H1 (cell line): ENCODE measurements around the gene SPPL2B. TPM values are rescaled to one million over a fixed set of nuclear protein-coding genes. Genes with fewer than 3 reads are reported as not detected.

Source experiments
- CTCF ChIA-PET: fragments of 300-600 bp; sonication (Branson Sonifier 250); formaldehyde crosslinking; loops from one replicate; lab custom pipeline; 2021; ENCODE audit not compliant: partially characterized antibody; lab: Charles Lee
- POLR2A ChIA-PET: fragments of 300-600 bp; sonication (Branson Sonifier 250); formaldehyde crosslinking; loops from one replicate; lab custom pipeline; 2021; ENCODE audit warnings: inconsistent platforms; ENCODE audit not compliant: partially characterized antibody; lab: Charles Lee
- DNase-seq, 2 experiments: peaks; one replicate each; pipeline versions ENCODE4 v3.0.0 to v3.0.0-alpha.2; 2010 to 2022; ENCODE audit warnings: low spot score in 2 of 2, low read depth in 1 of 2, mixed read lengths in 1 of 2
- FAIRE-seq: peaks from 2 replicates; lab custom pipeline; 2011; peaks lifted over from hg19 to GRCh38; lab: Jason Lieb, UNC
- H2AFZ ChIP-seq: 2 replicates; pipeline ENCODE4 v1.8.1; 2012; ENCODE audit warnings: low read length, inconsistent platforms
- H2AK5ac ChIP-seq: 2 replicates; pipeline ENCODE4 v1.6.1; 2013; ENCODE audit warnings: low read depth, low read length
- H2BK120ac ChIP-seq: replicated peaks from 2 replicates; pipeline ENCODE3; 2013; ENCODE audit warnings: low read depth, low read length, inconsistent platforms
- H2BK12ac ChIP-seq: 2 replicates; pipeline ENCODE4 v1.6.1; 2013; ENCODE audit warnings: low read depth, low read length
- H2BK15ac ChIP-seq: 2 replicates; pipeline ENCODE4 v1.6.1; 2013; ENCODE audit warnings: low read length
- H2BK20ac ChIP-seq: 2 replicates; pipeline ENCODE4 v1.6.1; 2013; ENCODE audit warnings: low read length
- H2BK5ac ChIP-seq: 2 replicates; pipeline ENCODE4 v1.6.1; 2013; ENCODE audit warnings: low read depth, low read length
- H3K14ac ChIP-seq: 2 replicates; pipeline ENCODE4 v1.6.1; 2013; ENCODE audit warnings: inconsistent platforms; ENCODE audit not compliant: insufficient read length
- H3K18ac ChIP-seq: 2 replicates; pipeline ENCODE4 v1.6.1; 2013; ENCODE audit warnings: low read length; ENCODE audit errors: extremely low read depth
- H3K23ac ChIP-seq: 2 replicates; pipeline ENCODE4 v1.6.1; 2013; ENCODE audit warnings: inconsistent platforms; ENCODE audit not compliant: insufficient read length
- H3K23me2 ChIP-seq: 2 replicates; pipeline ENCODE4 v1.6.1; 2013; ENCODE audit warnings: low read depth, low read length
- H3K27ac ChIP-seq: 2 replicates; pipeline ENCODE4 v1.6.1; 2011; ENCODE audit warnings: low read depth, low read length, inconsistent platforms
- H3K27me3 ChIP-seq, 4 experiments: replicated peaks in 1 of 4; 1 replicate in 1 of 4; 2 replicates in 3 of 4; pipeline versions ENCODE4 v1.6.1 to v1.8.1; 2011 to 2013; ENCODE audit warnings: low read length in 3 of 4, mild to moderate bottlenecking in 3 of 4, inconsistent platforms in 2 of 4, mixed read lengths in 2 of 4, moderate library complexity in 1 of 4; ENCODE audit not compliant: control insufficient read depth in 3 of 4, insufficient read depth in 3 of 4; ENCODE audit errors: extremely low read depth in 1 of 4
- H3K36me3 ChIP-seq, 4 experiments: 2 replicates each; pipeline versions ENCODE4 v1.6.1 to v1.8.1; 2011 to 2013; ENCODE audit warnings: mild to moderate bottlenecking in 4 of 4, low read length in 3 of 4, moderate library complexity in 2 of 4, control low read depth in 1 of 4, inconsistent platforms in 1 of 4; ENCODE audit not compliant: insufficient read depth in 4 of 4, control insufficient read depth in 2 of 4
- H3K4ac ChIP-seq: replicated peaks from 2 replicates; pipeline ENCODE3; 2013; ENCODE audit warnings: low read length, low read depth, mixed read lengths, inconsistent platforms; ENCODE audit not compliant: insufficient read length
- H3K4me1 ChIP-seq, 4 experiments: replicated peaks in 1 of 4; 1 replicate in 1 of 4; 2 replicates in 3 of 4; pipeline versions ENCODE4 v1.6.1 to v1.8.1; 2011 to 2013; ENCODE audit warnings: low read length in 3 of 4, inconsistent platforms in 2 of 4, mixed read lengths in 1 of 4; ENCODE audit not compliant: insufficient read depth in 4 of 4, control insufficient read depth in 3 of 4
- H3K4me2 ChIP-seq, 2 experiments: 2 replicates each; pipeline versions ENCODE4 v1.6.1 to v1.8.1; 2011 to 2013; ENCODE audit warnings: low read depth in 2 of 2, low read length in 2 of 2, control low read depth in 1 of 2, inconsistent platforms in 1 of 2, mild to moderate bottlenecking in 1 of 2; ENCODE audit not compliant: insufficient read depth in 1 of 2
- H3K4me3 ChIP-seq, 4 experiments: fragments of 200-600, 300-600 bp in 1 of 4; sonication (generic), shearing (Covaris generic), sonication (Bioruptor Twin) in 1 of 4; 2 replicates each; pipeline versions ENCODE4 v1.5.1 to v1.8.1; 2011 to 2016; ENCODE audit warnings: low read length in 4 of 4, low read depth in 3 of 4, control low read depth in 2 of 4, inconsistent platforms in 2 of 4, mild to moderate bottlenecking in 2 of 4, mixed read lengths in 1 of 4, moderate library complexity in 1 of 4; ENCODE audit not compliant: insufficient read depth in 2 of 4; ENCODE audit errors: extremely low read depth in 1 of 4
- H3K56ac ChIP-seq: replicated peaks from 2 replicates; pipeline ENCODE3; 2013; ENCODE audit warnings: low read depth, mild to moderate bottlenecking, mixed read lengths, low read length, inconsistent platforms; ENCODE audit not compliant: insufficient read length
- H3K79me1 ChIP-seq: 2 replicates; pipeline ENCODE4 v1.6.1; 2013; ENCODE audit warnings: low read depth, low read length, control low read depth
- H3K79me2 ChIP-seq, 2 experiments: 2 replicates each; pipeline versions ENCODE4 v1.6.1 to v1.8.1; 2012 to 2013; ENCODE audit warnings: low read length in 2 of 2, mild to moderate bottlenecking in 2 of 2, inconsistent platforms in 1 of 2; ENCODE audit not compliant: insufficient read depth in 2 of 2, control insufficient read depth in 1 of 2
- H3K9ac ChIP-seq, 4 experiments: replicated peaks in 1 of 4; 1 replicate in 1 of 4; 2 replicates in 3 of 4; pipeline versions ENCODE4 v1.6.1 to v1.8.1; 2011 to 2013; ENCODE audit warnings: low read depth in 3 of 4, low read length in 3 of 4, control low read depth in 2 of 4, mild to moderate bottlenecking in 2 of 4, moderate library complexity in 2 of 4, inconsistent platforms in 1 of 4; ENCODE audit errors: extremely low read depth in 1 of 4
- H3K9me3 ChIP-seq, 2 experiments: 2 replicates each; pipeline versions ENCODE4 v1.6.1 to v1.8.1; 2012 to 2013; ENCODE audit warnings: mild to moderate bottlenecking in 2 of 2, moderate library complexity in 2 of 2, control low read depth in 1 of 2, inconsistent platforms in 1 of 2, low read depth in 1 of 2, low read length in 1 of 2, mixed read lengths in 1 of 2; ENCODE audit not compliant: insufficient read depth in 2 of 2
- H4K20me1 ChIP-seq, 2 experiments: replicated peaks in 1 of 2; 2 replicates each; pipeline versions ENCODE3 to v1.8.1; 2011 to 2013; ENCODE audit warnings: inconsistent platforms in 2 of 2, low read length in 2 of 2, mild to moderate bottlenecking in 1 of 2; ENCODE audit not compliant: insufficient read depth in 2 of 2, control insufficient read depth in 1 of 2
- H4K5ac ChIP-seq: 2 replicates; pipeline ENCODE4 v1.6.1; 2013; ENCODE audit warnings: low read length, low read depth, mixed read lengths, inconsistent platforms; ENCODE audit not compliant: insufficient read length
- H4K8ac ChIP-seq: 2 replicates; pipeline ENCODE4 v1.8.0; 2013; ENCODE audit warnings: mild to moderate bottlenecking, moderate library complexity, low read length, inconsistent platforms; ENCODE audit not compliant: insufficient read depth; ENCODE audit errors: extremely low read depth
- H4K91ac ChIP-seq: replicated peaks from 2 replicates; pipeline ENCODE3; 2013; ENCODE audit warnings: low read length, mixed read lengths, inconsistent platforms; ENCODE audit not compliant: insufficient read length
- CEBPB ChIP-seq: IDR thresholded peaks from 2 replicates; pipeline ENCODE4 v1.6.1; 2012; ENCODE audit warnings: low read depth, low read length
- TEAD4 ChIP-seq: IDR thresholded peaks from 2 replicates; pipeline ENCODE4 v1.6.1; 2012; ENCODE audit warnings: low read depth, low read length, inconsistent platforms, mixed read lengths
- WGBS, 2 experiments: shearing (Covaris generic) in 1 of 2; methylation state at CpG; one replicate each; pipeline versions ENCODE4 v1.1.6 to v1.1.7; 2013 to 2015; ENCODE audit warnings: low lambda C conversion rate in 2 of 2, mixed read lengths in 2 of 2, inconsistent platforms in 1 of 2, low coverage in 1 of 2, missing lambda C conversion rate in 1 of 2; ENCODE audit not compliant: insufficient replicate concordance in 2 of 2, insufficient coverage in 1 of 2, insufficient read length in 1 of 2; ENCODE audit errors: extremely low coverage in 1 of 2, missing lambda C conversion rate in 1 of 2; 5-methylcytosine and 5-hydroxymethylcytosine counted together
- polyA plus RNA-seq, 7 experiments: library from polyadenylated mRNA; depleted of rRNA in 3 of 7; stranded (reverse) in 5 of 7; unstranded in 2 of 7; fragments of >200 nt in 5 of 7; fragments of 200-250 nt in 2 of 7; gene quantifications; 1 replicate in 5 of 7; 2 replicates in 1 of 7; 4 replicates in 1 of 7; pipeline versions ENCODE4 v1.2.1 to v1.2.3, GENCODE V29; 2011 to 2013; ENCODE audit warnings: missing spikeins in 2 of 7, mixed read lengths in 2 of 7
- total RNA-seq: library from RNA; stranded (reverse); fragmentation: NEBNext Ultra II Directional; extraction: Animal tissue kit (Norgen Biotek cat#: 25700); gene quantifications from 2 replicates; pipeline ENCODE4 v1.2.1, GENCODE V29; 2021

Gene SPPL2B
- total and polyA plus RNA-seq, 2 of the 8 experiments (the other 6 are each of a cell fraction or from before 2014, with no cell fraction given): 34.8 to 55.7 TPM

DNA sequence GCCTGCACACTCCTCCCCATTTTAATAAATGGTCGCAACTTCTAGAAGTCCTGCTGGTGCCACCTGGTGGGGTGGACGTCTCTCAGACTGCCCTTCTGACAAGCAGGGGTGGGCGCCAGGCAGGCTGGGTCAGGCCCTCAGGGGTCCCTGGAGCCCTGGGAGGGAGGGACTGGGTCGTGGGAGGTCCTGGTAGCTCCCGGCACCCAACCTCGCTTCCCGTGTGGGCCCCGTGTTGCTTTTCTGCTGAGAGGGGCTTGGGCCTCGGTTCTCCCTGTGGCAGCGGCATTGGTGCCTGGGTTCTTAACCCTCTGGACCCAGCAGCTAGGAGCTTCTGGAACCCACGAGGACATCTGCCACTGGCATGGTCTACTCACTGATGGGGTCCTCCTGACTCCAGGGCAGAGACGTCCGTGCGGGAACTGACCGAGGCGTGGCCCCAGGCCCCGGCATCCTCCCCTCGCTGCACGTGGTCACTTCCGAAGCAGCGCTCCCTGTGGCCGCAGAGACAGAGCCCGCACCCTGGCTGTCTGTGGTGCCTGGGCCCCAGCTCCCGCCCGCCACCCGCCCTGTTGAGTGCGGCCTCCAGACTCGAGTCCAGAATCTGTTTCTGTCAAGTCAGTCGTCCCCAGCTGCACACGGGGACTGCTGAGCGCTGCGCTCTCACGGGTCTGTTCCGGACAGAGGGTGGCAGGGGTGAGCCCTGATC lies 25.6 kb downstream of the SPPL2B start:
- Histone ChIP-seq H2BK120ac (no peak overlapping the region), H3K4ac (no peak overlapping the region), H3K9ac (no peak overlapping the region), H2BK15ac (no peak overlapping the region), H3K56ac (no peak overlapping the region), H3K14ac (no peak overlapping the region), H2BK12ac (no peak overlapping the region), H3K18ac (no peak overlapping the region), H2AK5ac (no peak overlapping the region), H4K5ac (no peak overlapping the region), H4K91ac (no peak overlapping the region), H4K20me1 (peaks cover 0 to 12% of the 10 kb centered on the region in 2 experiments), H3K79me1 (no peaks in the 10 kb centered on the region), H3K27ac (no peak overlapping the region), H3K36me3 (peaks cover 0 to 7% (median 2%) of the 10 kb centered on the region in 4 experiments; a peak in 3 of 8 replicates), H3K4me2 (no peak overlapping the region), H3K9me3 (no peaks in the 10 kb centered on the region), H2BK5ac (no peak overlapping the region; the same call in 1 of the 2 replicates), H3K4me3 (no peak overlapping the region), H3K27me3 (no peaks in the 10 kb centered on the region), H3K4me1 (no peaks in the 10 kb centered on the region), H3K23ac (no peak overlapping the region), H4K8ac (no peak overlapping the region), H3K23me2 (peaks cover 16% of the 10 kb centered on the region; the same call in 1 of the 2 replicates), H2BK20ac (no peak overlapping the region), H3K79me2 (no peaks in the 10 kb centered on the region), H2AFZ (no peak overlapping the region)
- DNase-seq (no peak), FAIRE-seq (no peak)
- TF ChIP-seq CEBPB (no peak), TEAD4 (no peak)
- CTCF ChIA-PET: interaction anchor here (0.6 to 4.3 kb wide), 6 partner anchors 9 to 39 kb away, joined by 3 to 18 read pairs (median 3); no protein-coding TSS in a partner anchor
- POLR2A ChIA-PET: interaction anchor here (0.9 to 1.6 kb wide), 6 partner anchors 10 to 104 kb away, joined by 3 to 9 read pairs (median 4); no protein-coding TSS in a partner anchor
- WGBS, 2 experiments: 90% methylated on average over 34 of the region's 34 CpGs; no CpG with 5 or more reads in 1 of the 2 experiments
